ENCODE results near the gene MMEL1. TPM values are rescaled to one million over a fixed set of nuclear protein-coding genes. Genes with fewer than 3 reads are reported as not detected.

MMEL1 gene
- polyA plus RNA-seq, 6 donors from 2014 or later, result 1.0 to 8.5 (median 5.3) TPM; not detected in 1

GRCh38 chr1:2612591-2613365 lies 20.0 kb downstream of the MMEL1 start:
- Mint-ChIP-seq H3K27ac (no peak overlapping the region), H3K4me1 (peaks cover 0 to 5% (median 1%) of the 10 kb centered on the region in 3 donors), H3K36me3 (peaks cover 6 to 19% of the 10 kb centered on the region in 2 donors), H3K4me3 (no peak overlapping the region), H3K9me3 (peaks cover 16 to 40% (median 24%) of the 10 kb centered on the region in 7 donors), H3K27me3 (peaks cover 7 to 34% (median 34%) of the 10 kb centered on the region in 3 donors)
- ATAC-seq (ENCODE audit: low read depth in 2 of 2), result no peak
- DNase-seq, result no peak

- peaks cover 0 to 5% (median 1%) of the 10 kb centered on the region in 3 donors for H3K4me1 Mint-ChIP-seq
- peaks cover 16 to 38% (median 24%) of the 10 kb centered on the region in 7 donors for H3K9me3 Mint-ChIP-seq
- no peak overlapping the region for H3K27ac Mint-ChIP-seq
- no peak overlapping the region for H3K4me3 Mint-ChIP-seq
- H3K36me3 Mint-ChIP-seq, result peaks cover 6 to 19% of the 10 kb centered on the region in 2 donors
- no peak for DNase-seq
- H3K27me3 Mint-ChIP-seq, result peaks cover 4 to 34% (median 34%) of the 10 kb centered on the region in 3 donors
- ATAC-seq (ENCODE audit: low read depth in 2 of 2), result no peak
These were observed 21.0 kb downstream of the MMEL1 start for GRCh38 chr1:2611621-2612437.

GRCh38 chr1:2611031-2611501 lies 21.8 kb downstream of the MMEL1 start:
- H3K27me3 Mint-ChIP-seq, result peaks cover 4 to 34% (median 34%) of the 10 kb centered on the region in 3 donors
- H3K27ac Mint-ChIP-seq, result no peak overlapping the region
- H3K9me3 Mint-ChIP-seq, result peaks cover 14 to 32% (median 19%) of the 10 kb centered on the region in 7 donors
- no peak overlapping the region for H3K4me3 Mint-ChIP-seq
- H3K36me3 Mint-ChIP-seq, result peaks cover 6 to 19% of the 10 kb centered on the region in 2 donors
- ATAC-seq (ENCODE audit: low read depth in 2 of 2) (no peak), DNase-seq (no peak)
- H3K4me1 Mint-ChIP-seq, result peaks cover 0 to 5% (median 0%) of the 10 kb centered on the region in 3 donors

GRCh38 chr1:2610036-2610959 lies 22.5 kb downstream of the MMEL1 start:
- Mint-ChIP-seq H3K36me3 (peaks cover 6 to 13% of the 10 kb centered on the region in 2 donors), H3K27me3 (peaks cover 4 to 31% (median 29%) of the 10 kb centered on the region in 3 donors)

GRCh38 chr1:2609319-2610035 lies 23.3 kb downstream of the MMEL1 start:
- no peak for ATAC-seq (ENCODE audit: low read depth in 2 of 2)
- Mint-ChIP-seq H3K9me3 (peaks cover 9 to 16% (median 11%) of the 10 kb centered on the region in 7 donors), H3K27me3 (peaks cover 4 to 28% (median 25%) of the 10 kb centered on the region in 3 donors)

More at GRCh38 chr1:2610036-2610959, 22.5 kb downstream of the MMEL1 start:
- Mint-ChIP-seq H3K9me3 (peaks cover 12 to 24% (median 16%) of the 10 kb centered on the region in 7 donors), H3K27ac (no peak overlapping the region), H3K4me3 (no peak overlapping the region), H3K4me1 (peaks cover 0 to 5% (median 0%) of the 10 kb centered on the region in 3 donors)
- DNase-seq, result no peak
- no peak for ATAC-seq (ENCODE audit: low read depth in 2 of 2)

GRCh38 chr1:2607641-2608091 lies 25.1 kb downstream of the MMEL1 start:
- no peak for ATAC-seq (ENCODE audit: low read depth in 2 of 2)
- H3K9me3 Mint-ChIP-seq, result peaks cover 0 to 3% (median 0%) of the 10 kb centered on the region in 7 donors
- no peak overlapping the region for H3K4me3 Mint-ChIP-seq
- peaks cover 0 to 5% (median 0%) of the 10 kb centered on the region in 3 donors for H3K4me1 Mint-ChIP-seq
- no peak for DNase-seq
- H3K36me3 Mint-ChIP-seq, result no peaks in the 10 kb centered on the region
- H3K27ac Mint-ChIP-seq, result no peak overlapping the region
- H3K27me3 Mint-ChIP-seq, result peaks cover 4 to 18% (median 11%) of the 10 kb centered on the region in 3 donors

More at GRCh38 chr1:2609319-2610035, 23.3 kb downstream of the MMEL1 start:
- Mint-ChIP-seq H3K4me3 (no peak overlapping the region), H3K27ac (no peak overlapping the region), H3K4me1 (peaks cover 0 to 5% (median 0%) of the 10 kb centered on the region in 3 donors), H3K36me3 (peaks cover 6 to 10% of the 10 kb centered on the region in 2 donors)
- no peak for DNase-seq

GRCh38 chr1:2606881-2607621 lies 25.8 kb downstream of the MMEL1 start:
- H3K4me1 Mint-ChIP-seq, result no peaks in the 10 kb centered on the region
- H3K36me3 Mint-ChIP-seq, result no peaks in the 10 kb centered on the region
- ATAC-seq (ENCODE audit: low read depth in 2 of 2) (no peak), DNase-seq (no peak)
- H3K27me3 Mint-ChIP-seq, result peaks cover 4 to 14% (median 11%) of the 10 kb centered on the region in 3 donors
- no peak overlapping the region for H3K4me3 Mint-ChIP-seq
- H3K9me3 Mint-ChIP-seq, result peaks cover 0 to 1% (median 0%) of the 10 kb centered on the region in 7 donors
- peak overlapping the region in 1 of 6 donors; percentile 36 for H3K27ac Mint-ChIP-seq

DNA sequence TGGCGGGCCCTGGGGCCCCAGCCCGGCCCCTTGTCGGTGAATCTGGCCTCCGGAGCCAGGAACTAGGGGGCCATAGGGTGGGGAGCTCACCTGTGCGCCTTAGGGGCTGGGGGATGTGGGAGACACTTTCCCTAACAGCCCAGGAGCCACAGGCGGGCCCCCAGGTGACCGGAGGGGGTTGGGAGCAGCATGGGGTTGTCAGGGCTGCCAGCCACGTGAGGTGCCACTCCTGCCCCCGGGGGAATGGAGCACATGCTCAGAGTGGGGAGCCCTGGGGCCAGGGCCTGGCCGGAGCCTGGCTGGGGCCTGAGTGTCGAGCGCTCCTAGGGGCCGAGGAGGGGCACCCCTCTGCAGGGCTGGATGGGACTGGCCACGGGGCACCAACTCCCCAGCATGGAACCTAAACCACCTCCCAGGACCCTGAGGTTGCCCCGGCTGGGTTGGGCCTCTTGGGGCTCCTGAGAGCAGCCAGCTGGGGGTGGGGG lies 26.4 kb downstream of the MMEL1 start:
- Mint-ChIP-seq H3K4me1 (no peaks in the 10 kb centered on the region), H3K9me3 (peaks cover 0 to 1% (median 0%) of the 10 kb centered on the region in 7 donors), H3K27me3 (peaks cover 6 to 13% (median 12%) of the 10 kb centered on the region in 3 donors), H3K36me3 (no peaks in the 10 kb centered on the region), H3K27ac (no peak overlapping the region), H3K4me3 (no peak overlapping the region)
- DNase-seq (no peak), ATAC-seq (ENCODE audit: low read depth in 2 of 2) (no peak)

- H3K4me1 Mint-ChIP-seq, result no peaks in the 10 kb centered on the region
- no peak for ATAC-seq (ENCODE audit: low read depth in 2 of 2)
- H3K9me3 Mint-ChIP-seq, result peaks cover 0 to 1% (median 0%) of the 10 kb centered on the region in 7 donors
- no peak overlapping the region for H3K4me3 Mint-ChIP-seq
- no peak overlapping the region for H3K27ac Mint-ChIP-seq
- no peak for DNase-seq
- H3K36me3 Mint-ChIP-seq, result no peaks in the 10 kb centered on the region
- H3K27me3 Mint-ChIP-seq, result peaks cover 9 to 12% (median 12%) of the 10 kb centered on the region in 3 donors
These were observed 27.1 kb downstream of the MMEL1 start for GRCh38 chr1:2605509-2606395.

DNA sequence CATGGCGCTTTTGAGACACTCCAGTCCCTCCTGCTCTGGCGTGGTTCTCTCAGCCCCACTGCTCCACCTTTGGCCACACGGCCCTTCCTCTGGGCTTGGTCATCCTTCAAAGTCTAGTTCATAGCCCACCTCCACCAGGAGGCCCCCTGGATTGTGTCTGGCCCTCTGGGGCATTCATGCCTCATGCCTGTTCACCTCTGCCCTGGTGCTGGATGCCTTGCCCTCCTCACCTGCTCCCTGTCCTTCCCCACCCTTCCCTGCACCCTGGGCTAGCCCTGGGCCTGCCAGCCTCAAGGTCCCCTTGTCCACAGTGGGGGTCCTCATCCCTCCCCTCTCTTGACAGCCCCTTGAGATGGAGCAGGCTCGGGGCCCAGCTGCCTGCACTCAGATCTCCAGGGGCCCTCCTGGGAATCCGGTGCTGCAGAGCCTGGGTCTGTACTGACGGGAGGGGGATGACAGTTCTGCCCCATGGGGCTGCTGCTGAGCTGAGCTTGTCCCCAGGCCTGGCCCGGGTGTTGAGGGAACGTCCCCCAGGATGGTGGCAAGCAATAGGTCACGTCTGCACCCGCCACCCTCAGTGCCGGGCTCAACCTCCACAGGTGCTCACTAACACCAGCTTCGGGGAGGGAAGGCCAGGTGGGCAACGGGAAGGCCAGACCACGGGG lies 27.8 kb downstream of the MMEL1 start:
- H3K9me3 Mint-ChIP-seq, result no peaks in the 10 kb centered on the region
- H3K4me1 Mint-ChIP-seq, result no peaks in the 10 kb centered on the region
- peaks cover 7 to 12% (median 9%) of the 10 kb centered on the region in 3 donors for H3K27me3 Mint-ChIP-seq
- no peak for DNase-seq
- H3K27ac Mint-ChIP-seq, result no peak overlapping the region
- ATAC-seq (ENCODE audit: low read depth in 2 of 2), result no peak
- no peak overlapping the region for H3K4me3 Mint-ChIP-seq
- H3K36me3 Mint-ChIP-seq, result no peaks in the 10 kb centered on the region
